ENCODE results near the gene SYTL5. TPM values are rescaled to one million over a fixed set of nuclear protein-coding genes. Genes with fewer than 3 reads are reported as not detected.

Gene SYTL5
- polyA plus RNA-seq, 2 of the 4 experiments (the other 2 are of a cell fraction), result 0.79 to 1.1 TPM

DNA sequence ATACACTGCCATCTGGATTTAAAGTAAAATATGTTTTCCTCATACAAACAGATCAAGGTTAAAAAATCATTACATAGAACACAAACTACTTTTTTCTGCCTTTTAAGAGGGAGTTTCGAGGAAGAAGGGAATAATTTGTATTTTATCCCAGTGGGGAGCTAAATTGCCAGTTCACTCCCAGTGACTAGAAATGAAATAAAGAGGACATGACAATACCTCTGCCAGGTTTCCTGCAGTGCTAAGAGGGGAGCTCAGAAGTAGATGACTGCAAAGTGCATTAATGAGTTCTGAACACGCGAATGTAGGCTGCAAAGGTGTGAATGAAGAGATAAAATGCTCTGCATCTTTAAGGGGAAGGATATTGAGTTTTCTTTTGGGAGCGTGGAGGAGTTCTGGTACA, 144.6 kb downstream of the SYTL5 start (continued):
- TF ChIP-seq, protein P1, sequence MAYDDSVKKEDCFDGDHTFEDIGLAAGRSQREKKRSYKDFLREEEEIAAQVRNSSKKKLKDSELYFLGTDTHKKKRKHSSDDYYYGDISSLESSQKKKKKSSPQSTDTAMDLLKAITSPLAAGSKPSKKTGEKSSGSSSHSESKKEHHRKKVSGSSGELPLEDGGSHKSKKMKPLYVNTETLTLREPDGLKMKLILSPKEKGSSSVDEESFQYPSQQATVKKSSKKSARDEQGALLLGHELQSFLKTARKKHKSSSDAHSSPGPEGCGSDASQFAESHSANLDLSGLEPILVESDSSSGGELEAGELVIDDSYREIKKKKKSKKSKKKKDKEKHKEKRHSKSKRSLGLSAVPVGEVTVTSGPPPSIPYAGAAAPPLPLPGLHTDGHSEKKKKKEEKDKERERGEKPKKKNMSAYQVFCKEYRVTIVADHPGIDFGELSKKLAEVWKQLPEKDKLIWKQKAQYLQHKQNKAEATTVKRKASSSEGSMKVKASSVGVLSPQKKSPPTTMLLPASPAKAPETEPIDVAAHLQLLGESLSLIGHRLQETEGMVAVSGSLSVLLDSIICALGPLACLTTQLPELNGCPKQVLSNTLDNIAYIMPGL (CRISPR knock-in tag; IDR thresholded peaks at IDR 0.05; ENCODE audit: borderline replicate concordance), result no peak
- no peak for TF ChIP-seq CHD2 (IDR thresholded peaks at IDR 0.05; ENCODE audit: low read length, partially characterized antibody)
- no peak for TF ChIP-seq SREBF2 (IDR thresholded peaks at IDR 0.05)

DNA sequence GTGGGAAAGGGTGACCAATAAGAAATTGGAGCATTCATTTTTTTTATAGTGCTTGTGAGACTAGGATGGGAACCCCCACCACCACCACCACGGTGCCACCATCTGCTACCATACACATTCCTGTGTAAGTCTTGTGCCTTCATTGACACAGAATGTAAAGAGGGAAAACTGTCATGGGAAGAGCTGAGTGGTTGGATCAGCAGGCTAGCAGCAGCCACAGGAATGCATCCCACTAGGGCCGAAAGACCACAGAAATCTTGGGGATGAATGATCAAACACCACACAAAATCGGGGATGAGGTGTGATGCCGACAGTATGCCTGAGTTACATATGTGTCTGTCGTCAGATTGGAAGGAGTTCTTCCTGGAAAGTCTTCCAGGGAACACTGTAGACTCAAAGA, 145.1 kb downstream of the SYTL5 start:
- POLR2A ChIA-PET, result no interaction called here
- ATAC-seq (no peak), DNase-seq (ENCODE audit: low read depth in 1 of 2, low spot score in 1 of 2) (no peak), FAIRE-seq (no peak)
- Histone ChIP-seq H3K27ac (no peak overlapping the region), H3K4me3 (no peak overlapping the region), H3K4me1 (no peaks in the 10 kb centered on the region), H3K4me2 (no peak overlapping the region), H3K9me3 (no peaks in the 10 kb centered on the region)
- WGBS (ENCODE audit: missing lambda C conversion rate), result 30% methylated on average over 5 of the region's 5 CpGs
- TF ChIP-seq HOXB13 (CRISPR knock-in tag; IDR thresholded peaks at IDR 0.05; ENCODE audit: low read depth) (no peak), EHF (CRISPR knock-in tag; IDR thresholded peaks at IDR 0.05) (no peak), KDM5A (IDR thresholded peaks at IDR 0.05) (no peak), EP300 (IDR thresholded peaks at IDR 0.05) (no peak), SREBF2 (IDR thresholded peaks at IDR 0.05) (no peak), FOXS1 (CRISPR knock-in tag; IDR thresholded peaks at IDR 0.05) (no peak), ZNF302 (CRISPR knock-in tag; IDR thresholded peaks at IDR 0.05) (no peak), MAFK (IDR thresholded peaks at IDR 0.05; ENCODE audit: partially characterized antibody) (no peak)
- TF ChIP-seq, protein P2, sequence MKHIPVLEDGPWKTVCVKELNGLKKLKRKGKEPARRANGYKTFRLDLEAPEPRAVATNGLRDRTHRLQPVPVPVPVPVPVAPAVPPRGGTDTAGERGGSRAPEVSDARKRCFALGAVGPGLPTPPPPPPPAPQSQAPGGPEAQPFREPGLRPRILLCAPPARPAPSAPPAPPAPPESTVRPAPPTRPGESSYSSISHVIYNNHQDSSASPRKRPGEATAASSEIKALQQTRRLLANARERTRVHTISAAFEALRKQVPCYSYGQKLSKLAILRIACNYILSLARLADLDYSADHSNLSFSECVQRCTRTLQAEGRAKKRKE (CRISPR knock-in tag; IDR thresholded peaks at IDR 0.05; ENCODE audit: low read depth), result no peak
- TF ChIP-seq, protein P3, sequence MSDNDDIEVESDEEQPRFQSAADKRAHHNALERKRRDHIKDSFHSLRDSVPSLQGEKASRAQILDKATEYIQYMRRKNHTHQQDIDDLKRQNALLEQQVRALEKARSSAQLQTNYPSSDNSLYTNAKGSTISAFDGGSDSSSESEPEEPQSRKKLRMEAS (IDR thresholded peaks at IDR 0.05), result no peak
- TF ChIP-seq, protein P4, sequence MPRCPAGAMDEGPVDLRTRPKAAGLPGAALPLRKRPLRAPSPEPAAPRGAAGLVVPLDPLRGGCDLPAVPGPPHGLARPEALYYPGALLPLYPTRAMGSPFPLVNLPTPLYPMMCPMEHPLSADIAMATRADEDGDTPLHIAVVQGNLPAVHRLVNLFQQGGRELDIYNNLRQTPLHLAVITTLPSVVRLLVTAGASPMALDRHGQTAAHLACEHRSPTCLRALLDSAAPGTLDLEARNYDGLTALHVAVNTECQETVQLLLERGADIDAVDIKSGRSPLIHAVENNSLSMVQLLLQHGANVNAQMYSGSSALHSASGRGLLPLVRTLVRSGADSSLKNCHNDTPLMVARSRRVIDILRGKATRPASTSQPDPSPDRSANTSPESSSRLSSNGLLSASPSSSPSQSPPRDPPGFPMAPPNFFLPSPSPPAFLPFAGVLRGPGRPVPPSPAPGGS (IDR thresholded peaks at IDR 0.05), result no peak
- CTCF ChIA-PET, result interaction anchor here (1.8 kb wide), 1 partner anchor 16 kb away, joined by 5 read pairs; no protein-coding TSS in a partner anchor

DNA sequence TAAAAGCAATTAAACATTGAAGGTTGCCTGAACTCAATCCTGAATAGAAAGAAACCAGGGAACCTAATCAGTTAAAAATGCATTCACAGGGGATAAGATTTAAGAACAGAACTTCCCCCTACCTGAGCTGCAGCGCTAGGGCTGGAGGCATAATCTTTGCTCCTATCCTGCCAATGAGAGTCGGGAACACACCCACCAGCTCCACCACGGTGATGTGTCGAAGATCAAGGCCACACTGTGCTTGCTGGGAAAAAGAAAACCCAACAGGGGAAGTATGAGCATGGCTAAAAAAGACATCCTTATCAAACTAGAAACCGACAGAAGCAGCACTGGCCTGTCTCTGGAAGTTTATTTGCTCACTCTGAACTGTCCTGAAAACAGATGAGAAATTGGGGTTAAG, 148.0 kb downstream of the SYTL5 start:
- Histone ChIP-seq H3K4me1 (no peaks in the 10 kb centered on the region), H3K27ac (no peak overlapping the region), H3K4me3 (no peak overlapping the region), H3K4me2 (no peak overlapping the region), H3K9me3 (no peaks in the 10 kb centered on the region)
- 21% methylated on average over 5 of the region's 5 CpGs for WGBS (ENCODE audit: missing lambda C conversion rate)
- no peak for TF ChIP-seq RAD21 (conservative IDR thresholded peaks at IDR 0.05 in 1 of 2, IDR thresholded peaks at IDR 0.05 in 1 of 2)
- no peak for TF ChIP-seq EP300 (IDR thresholded peaks at IDR 0.05)
- TF ChIP-seq MYC (IDR thresholded peaks at IDR 0.05; ENCODE audit: borderline replicate concordance, low read length), result no peak
- TF ChIP-seq, protein P5, sequence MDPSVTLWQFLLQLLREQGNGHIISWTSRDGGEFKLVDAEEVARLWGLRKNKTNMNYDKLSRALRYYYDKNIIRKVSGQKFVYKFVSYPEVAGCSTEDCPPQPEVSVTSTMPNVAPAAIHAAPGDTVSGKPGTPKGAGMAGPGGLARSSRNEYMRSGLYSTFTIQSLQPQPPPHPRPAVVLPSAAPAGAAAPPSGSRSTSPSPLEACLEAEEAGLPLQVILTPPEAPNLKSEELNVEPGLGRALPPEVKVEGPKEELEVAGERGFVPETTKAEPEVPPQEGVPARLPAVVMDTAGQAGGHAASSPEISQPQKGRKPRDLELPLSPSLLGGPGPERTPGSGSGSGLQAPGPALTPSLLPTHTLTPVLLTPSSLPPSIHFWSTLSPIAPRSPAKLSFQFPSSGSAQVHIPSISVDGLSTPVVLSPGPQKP (IDR thresholded peaks at IDR 0.05; ENCODE audit: low read depth, low read length), result no peak
- POLR2A ChIA-PET, result no interaction called here
- CTCF ChIA-PET, result no interaction called here
- FAIRE-seq (no peak), DNase-seq (ENCODE audit: low read depth in 1 of 2, low spot score in 1 of 2) (no peak), ATAC-seq (no peak)

DNA sequence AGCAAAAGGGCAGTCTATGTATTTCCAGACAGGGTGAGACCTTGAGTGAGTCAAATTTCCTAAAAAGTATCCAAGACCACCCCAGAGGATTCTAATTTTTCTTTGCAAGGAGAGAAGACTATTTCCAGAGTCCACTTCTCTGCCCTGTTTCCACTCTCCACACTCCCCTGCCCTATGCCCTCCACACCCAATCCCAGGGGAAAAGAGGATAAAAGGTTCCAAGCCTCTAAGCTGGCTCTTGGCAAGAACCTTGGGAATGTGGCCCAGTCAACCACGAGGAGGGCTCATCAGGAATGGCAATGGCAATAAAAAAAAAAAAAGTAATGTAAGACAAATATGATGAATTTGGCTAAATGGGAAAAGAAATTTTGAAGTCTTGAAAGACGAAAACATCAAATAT, 148.5 kb downstream of the SYTL5 start:
- no peak for FAIRE-seq
- ChIA-PET POLR2A (no interaction called here), CTCF (no interaction called here)
- 19% methylated on average over 2 of the region's 2 CpGs for WGBS (ENCODE audit: missing lambda C conversion rate)
- no peaks in the 10 kb centered on the region for H3K4me1 ChIP-seq
- ATAC-seq, result no peak
- no peak for DNase-seq (ENCODE audit: low read depth in 1 of 2, low spot score in 1 of 2)
- no peaks in the 10 kb centered on the region for H3K9me3 ChIP-seq
- H3K4me2 ChIP-seq, result no peak overlapping the region
- H3K4me3 ChIP-seq, result no peak overlapping the region
- H3K27ac ChIP-seq, result no peak overlapping the region
- TF ChIP-seq, protein P3 (IDR thresholded peaks at IDR 0.05), result no peak
- TF ChIP-seq FOSL2 (IDR thresholded peaks at IDR 0.05) (no peak), FOSL2 (CRISPR knock-in tag; IDR thresholded peaks at IDR 0.05) (no peak), RFX5 (IDR thresholded peaks at IDR 0.05) (no peak), PHF8 (IDR thresholded peaks at IDR 0.05; ENCODE audit: borderline replicate concordance, low read depth) (no peak), EHF (CRISPR knock-in tag; IDR thresholded peaks at IDR 0.05) (no peak), HEYL (CRISPR knock-in tag; IDR thresholded peaks at IDR 0.05) (no peak), HOXB5 (CRISPR knock-in tag; IDR thresholded peaks at IDR 0.05) (no peak), ZSCAN20 (CRISPR knock-in tag; IDR thresholded peaks at IDR 0.05) (no peak), NFE2L2 (conservative IDR thresholded peaks at IDR 0.05; ENCODE audit: low read length) (no peak), FOSB (CRISPR knock-in tag; IDR thresholded peaks at IDR 0.05) (no peak), SMC3 (IDR thresholded peaks at IDR 0.05) (no peak), MAFK (IDR thresholded peaks at IDR 0.05; ENCODE audit: partially characterized antibody) (no peak)
- TF ChIP-seq, protein P5 (IDR thresholded peaks at IDR 0.05; ENCODE audit: low read depth, low read length), result no peak

Measured in A549 (cell line).